HepG2 (cell line): ENCODE data around the gene EIF1. TPM values are rescaled to one million over a fixed set of nuclear protein-coding genes. Genes with fewer than 3 reads are reported as not detected.

Experiments used
- BRCA1 ChIP-seq: sonication (generic); formaldehyde crosslinking; IDR thresholded peaks from 2 replicates; pipeline ENCODE4 v1.4.0; 2020; ENCODE audit warnings: missing genetic modification reagents
- CEBPG ChIP-seq: IDR thresholded peaks from 2 replicates; pipeline ENCODE4 v1.6.1; 2016
- FOXJ3 ChIP-seq: sonication (generic); formaldehyde crosslinking; IDR thresholded peaks from 2 replicates; pipeline ENCODE4 v1.4.0; 2020; ENCODE audit warnings: missing genetic modification reagents, mild to moderate bottlenecking, borderline replicate concordance
- MTA3 ChIP-seq: sonication (generic); formaldehyde crosslinking; IDR thresholded peaks from 2 replicates; pipeline ENCODE4 v1.4.0; 2020; ENCODE audit warnings: missing genetic modification reagents
- MXD3 ChIP-seq: IDR thresholded peaks from 2 replicates; pipeline ENCODE4 v1.6.1; 2016; ENCODE audit warnings: mild to moderate bottlenecking, missing biosample characterization, missing genetic modification reagents
- POLR2A ChIP-seq, 2 experiments: IDR thresholded peaks; 2 replicates each; pipeline ENCODE4 v1.6.1; 2011; ENCODE audit warnings: low read depth in 2 of 2, low read length in 2 of 2, mild to moderate bottlenecking in 1 of 2, moderate library complexity in 1 of 2; ENCODE audit not compliant: insufficient read depth in 1 of 2
- RELA ChIP-seq: sonication (generic); formaldehyde crosslinking; IDR thresholded peaks from 2 replicates; pipeline ENCODE4 v1.4.0; 2020; ENCODE audit warnings: missing genetic modification reagents
- REXO4 ChIP-seq: sonication (generic); formaldehyde crosslinking; IDR thresholded peaks from 2 replicates; pipeline ENCODE4 v1.8.0; 2022; ENCODE audit warnings: missing genetic modification reagents, mild to moderate bottlenecking, borderline replicate concordance
- SNAI1 ChIP-seq: sonication (generic); formaldehyde crosslinking; IDR thresholded peaks from 2 replicates; pipeline ENCODE4 v1.5.0; 2020; ENCODE audit warnings: mild to moderate bottlenecking, missing genetic modification reagents, borderline replicate concordance
- THAP7 ChIP-seq: sonication (generic); formaldehyde crosslinking; IDR thresholded peaks from 2 replicates; pipeline ENCODE4 v1.8.1; 2023; ENCODE audit warnings: mild to moderate bottlenecking, missing genetic modification reagents
- ZMYM3 ChIP-seq: sonication (generic); formaldehyde crosslinking; IDR thresholded peaks from 2 replicates; pipeline ENCODE4 v1.5.1; 2020; ENCODE audit warnings: mild to moderate bottlenecking, missing genetic modification reagents
- ZNF24 ChIP-seq: fragments of 450-650 bp; IDR thresholded peaks from 2 replicates; pipeline ENCODE4 v1.6.1; 2017; ENCODE audit warnings: antibody characterized with exemption, mild to moderate bottlenecking
- polyA plus RNA-seq, 8 experiments: library from polyadenylated mRNA; depleted of rRNA in 3 of 8; stranded (reverse) in 7 of 8; unstranded in 1 of 8; fragments of >200 nt; fragmentation: Illumina TruSeq in 4 of 8; extraction: Trizol in 4 of 8; gene quantifications; 2 replicates each; pipeline versions ENCODE4 v1.2.1 to v1.2.3, GENCODE V29; 2011 to 2016; ENCODE audit warnings: low read depth in 4 of 8, missing spikeins in 1 of 8, mixed read lengths in 1 of 8; ENCODE audit not compliant: insufficient read depth in 1 of 8
- total RNA-seq, 5 experiments: library from RNA; depleted of rRNA; stranded (reverse); fragments of >200 nt; fragmentation: Illumina TruSeq; extraction: Trizol; gene quantifications; 2 replicates each; pipeline ENCODE4 v1.2.3, GENCODE V29; 2016; ENCODE audit warnings: low read depth in 1 of 5
- TF ChIP-seq, protein P1 (sequence below): IDR thresholded peaks from 2 replicates; pipeline ENCODE4 v1.6.1; 2016; ENCODE audit warnings: missing biosample characterization, missing genetic modification reagents, low read depth

EIF1 gene
- total and polyA plus RNA-seq, 2 of the 13 experiments (the other 11 are each of a cell fraction or from before 2014, with no cell fraction given), result 147 to 517 TPM

DNA sequence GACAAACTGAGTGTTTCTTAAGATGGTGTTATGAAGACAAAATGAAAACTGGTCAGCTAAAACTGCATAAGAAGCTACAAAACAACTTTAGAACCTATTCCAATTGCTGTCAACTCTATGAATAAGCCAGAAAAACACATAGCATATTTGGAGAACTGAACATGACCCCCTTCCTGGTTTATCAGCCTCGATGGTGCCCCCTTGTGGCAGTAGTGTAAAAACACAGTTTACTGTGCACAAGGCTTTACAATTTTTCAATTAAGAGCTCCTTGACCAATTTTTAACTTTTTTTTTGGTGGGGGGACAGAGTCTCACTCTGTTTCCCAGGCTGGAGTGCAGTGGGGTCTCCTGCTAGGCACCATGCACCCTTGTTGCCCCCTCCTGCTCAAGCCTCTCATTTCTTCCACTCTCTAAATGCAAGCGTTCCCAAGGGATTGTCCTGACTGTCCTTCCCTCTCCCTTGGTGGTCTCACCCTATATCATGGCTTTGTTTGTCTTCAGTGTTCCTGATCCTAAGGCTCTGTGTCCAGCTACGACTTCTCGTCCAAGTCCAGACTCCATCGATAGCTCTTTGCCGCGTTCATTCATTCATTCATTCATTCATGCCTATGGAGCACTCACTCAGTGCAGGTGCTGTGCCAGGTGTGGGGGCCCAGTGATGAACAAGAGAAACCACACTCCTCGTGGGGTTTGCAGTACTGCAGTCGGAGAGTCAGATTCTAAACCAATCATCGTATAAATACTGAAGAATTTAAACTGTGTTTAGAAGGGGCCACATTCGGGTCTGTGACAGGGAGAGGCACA, 7.5 kb downstream of the EIF1 start (continued):
- no peak for TF ChIP-seq THAP7 (CRISPR knock-in tag)
- TF ChIP-seq SNAI1 (CRISPR knock-in tag), result no peak
- TF ChIP-seq POLR2A (IDR thresholded peaks at IDR 0.05; ENCODE audit: insufficient read depth in 1 of 2, low read depth in 2 of 2, low read length in 2 of 2), result peak in 1 of 2 experiments; percentile 54; a peak in 2 of 4 replicates
- TF ChIP-seq ZNF24, result peak; percentile 87
- no peak for TF ChIP-seq MXD3 (CRISPR knock-in tag)
- TF ChIP-seq MTA3 (CRISPR knock-in tag), result no peak
- no peak for TF ChIP-seq CEBPG (CRISPR knock-in tag)
- TF ChIP-seq FOXJ3 (CRISPR knock-in tag), result no peak
- TF ChIP-seq REXO4 (CRISPR knock-in tag), result no peak
- no peak for TF ChIP-seq RELA (CRISPR knock-in tag)
- TF ChIP-seq ZMYM3 (CRISPR knock-in tag), result no peak
- TF ChIP-seq, protein P1, sequence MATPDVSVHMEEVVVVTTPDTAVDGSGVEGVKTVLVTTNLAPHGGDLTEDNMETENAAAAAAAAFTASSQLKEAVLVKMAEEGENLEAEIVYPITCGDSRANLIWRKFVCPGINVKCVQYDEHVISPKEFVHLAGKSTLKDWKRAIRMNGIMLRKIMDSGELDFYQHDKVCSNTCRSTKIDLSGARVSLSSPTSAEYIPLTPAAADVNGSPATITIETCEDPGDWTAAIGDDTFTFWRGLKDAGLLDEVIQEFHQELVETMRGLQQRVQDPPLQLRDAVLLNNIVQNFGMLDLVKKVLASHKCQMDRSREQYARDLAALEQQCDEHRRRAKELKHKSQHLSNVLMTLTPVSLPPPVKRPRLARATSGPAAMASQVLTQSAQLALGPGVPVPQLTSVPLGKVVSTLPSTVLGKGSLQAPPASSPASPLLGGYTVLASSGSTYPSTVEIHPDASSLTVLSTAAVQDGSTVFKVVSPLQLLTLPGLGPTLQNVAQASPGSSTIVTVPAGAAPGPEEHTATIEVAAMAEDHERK (CRISPR knock-in tag), result no peak
- TF ChIP-seq BRCA1, result no peak
- TF ChIP-seq, all 625 proteins: peak for 10
